ENCODE results near the gene HES7. TPM values are rescaled to one million over a fixed set of nuclear protein-coding genes. Genes with fewer than 3 reads are reported as not detected.

Gene HES7
- total RNA-seq, 2 experiments from 2014 or later, result 4.0 to 4.9 TPM

DNA sequence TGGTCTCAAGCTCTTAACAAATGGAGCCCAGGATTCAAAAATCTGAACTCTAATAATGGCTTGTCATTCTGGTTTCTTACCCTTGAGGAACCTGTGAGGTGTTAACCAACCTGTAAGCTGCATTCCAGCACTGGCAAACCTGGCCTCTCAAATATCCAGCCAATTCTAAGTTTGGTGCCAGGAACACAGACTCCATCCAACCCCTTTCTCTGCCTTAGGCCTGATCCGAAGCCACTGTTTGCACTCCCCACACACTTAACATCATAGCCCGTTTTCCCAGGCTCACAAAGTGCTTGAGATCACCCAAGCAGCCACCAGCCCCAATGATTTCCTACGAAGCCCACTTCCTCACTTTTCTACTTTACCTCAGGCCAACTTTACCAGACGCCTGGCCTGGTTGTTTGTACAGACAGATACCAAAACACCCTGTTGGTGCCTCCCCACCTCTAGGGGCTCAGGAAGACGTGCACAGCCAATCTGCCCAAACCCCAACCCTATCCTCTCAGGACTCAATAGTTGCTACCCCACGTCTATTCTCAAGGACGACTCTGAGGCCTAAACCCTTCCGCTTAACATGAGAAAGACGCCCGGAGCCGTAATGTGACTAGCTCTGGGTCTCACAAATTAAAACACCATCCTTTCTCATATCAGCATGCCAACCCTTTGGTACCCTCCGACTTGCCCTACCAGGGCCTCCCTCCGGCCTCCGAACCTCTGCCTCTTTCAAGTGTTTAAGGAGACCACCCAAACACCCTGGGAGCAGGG, 31.5 kb upstream of the HES7 start:
- intact Hi-C loops (cut with micrococcal nuclease), result no loop called here
- no peak overlapping the region for H3K4me3 Mint-ChIP-seq
- TF ChIP-seq, protein P1, sequence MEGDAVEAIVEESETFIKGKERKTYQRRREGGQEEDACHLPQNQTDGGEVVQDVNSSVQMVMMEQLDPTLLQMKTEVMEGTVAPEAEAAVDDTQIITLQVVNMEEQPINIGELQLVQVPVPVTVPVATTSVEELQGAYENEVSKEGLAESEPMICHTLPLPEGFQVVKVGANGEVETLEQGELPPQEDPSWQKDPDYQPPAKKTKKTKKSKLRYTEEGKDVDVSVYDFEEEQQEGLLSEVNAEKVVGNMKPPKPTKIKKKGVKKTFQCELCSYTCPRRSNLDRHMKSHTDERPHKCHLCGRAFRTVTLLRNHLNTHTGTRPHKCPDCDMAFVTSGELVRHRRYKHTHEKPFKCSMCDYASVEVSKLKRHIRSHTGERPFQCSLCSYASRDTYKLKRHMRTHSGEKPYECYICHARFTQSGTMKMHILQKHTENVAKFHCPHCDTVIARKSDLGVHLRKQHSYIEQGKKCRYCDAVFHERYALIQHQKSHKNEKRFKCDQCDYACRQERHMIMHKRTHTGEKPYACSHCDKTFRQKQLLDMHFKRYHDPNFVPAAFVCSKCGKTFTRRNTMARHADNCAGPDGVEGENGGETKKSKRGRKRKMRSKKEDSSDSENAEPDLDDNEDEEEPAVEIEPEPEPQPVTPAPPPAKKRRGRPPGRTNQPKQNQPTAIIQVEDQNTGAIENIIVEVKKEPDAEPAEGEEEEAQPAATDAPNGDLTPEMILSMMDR (IDR thresholded peaks at IDR 0.05), result no peak
- H3K27me3 Mint-ChIP-seq, result no peaks in the 10 kb centered on the region
- POLR2A ChIA-PET, result interaction anchor here (0.6 to 22.8 kb wide), 15 partner anchors 9 to 222 kb away, joined by 3 to 476 read pairs (median 7); partner anchors contain the start of genes ALOXE3, CTC1, HES7 and PFAS
- peaks cover 24% of the 10 kb centered on the region for H3K36me3 Mint-ChIP-seq (ENCODE audit: low read depth)
- H3K27ac Mint-ChIP-seq, result no peak overlapping the region
- no peak for ATAC-seq
- DNase-seq, result peak; percentile 45
- H3K9me3 Mint-ChIP-seq, result no peaks in the 10 kb centered on the region
- CTCF ChIA-PET, result interaction anchor here (1.1 to 5.2 kb wide), 7 partner anchors 16 to 92 kb away, joined by 3 to 27 read pairs (median 6); partner anchors contain the start of genes ALOXE3, CTC1 and HES7
- peaks cover 55% of the 10 kb centered on the region for H3K4me1 Mint-ChIP-seq (ENCODE audit: low read depth)

DNA sequence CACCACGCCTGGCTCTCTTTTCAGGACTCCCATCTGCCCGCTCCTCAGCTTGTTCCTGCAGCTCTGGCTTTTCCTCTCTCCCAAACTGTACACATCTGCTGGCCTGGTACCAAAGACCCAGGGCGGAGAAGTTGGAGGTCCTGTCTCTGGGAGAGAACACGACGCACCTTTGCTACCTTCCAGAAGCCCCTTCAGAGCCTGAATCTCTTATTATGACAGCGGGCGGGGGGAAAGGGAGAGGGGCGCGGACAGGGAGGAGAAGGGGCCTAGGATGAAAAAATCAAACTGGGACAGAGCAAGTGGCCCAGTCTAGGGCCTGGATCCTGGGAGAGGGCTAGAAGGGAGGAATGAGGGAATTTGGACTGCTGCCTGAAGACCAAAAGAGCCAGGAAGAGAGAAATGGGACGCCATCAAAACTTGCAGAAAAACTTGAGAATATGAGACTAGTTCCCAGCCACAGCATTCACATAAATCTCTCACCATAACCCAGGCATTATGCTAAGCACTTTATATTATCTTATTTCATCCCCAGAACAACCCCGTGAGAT, 30.8 kb upstream of the HES7 start:
- intact Hi-C loops (cut with micrococcal nuclease), result no loop called here
- CTCF ChIA-PET, result interaction anchor here (1.0 to 5.2 kb wide), 3 partner anchors 15 to 44 kb away, joined by 3 to 27 read pairs (median 14); partner anchors contain the start of gene ALOXE3
- Mint-ChIP-seq H3K27ac (no peak overlapping the region), H3K4me1 (ENCODE audit: low read depth) (peaks cover 51% of the 10 kb centered on the region), H3K4me3 (no peak overlapping the region), H3K36me3 (ENCODE audit: low read depth) (peaks cover 23% of the 10 kb centered on the region), H3K9me3 (no peaks in the 10 kb centered on the region), H3K27me3 (no peaks in the 10 kb centered on the region)
- no peak for DNase-seq
- TF ChIP-seq, protein P1 (IDR thresholded peaks at IDR 0.05), result no peak
- POLR2A ChIA-PET, result interaction anchor here (0.6 to 22.8 kb wide), 11 partner anchors 9 to 223 kb away, joined by 3 to 476 read pairs (median 4); partner anchors contain the start of genes CTC1 and HES7
- no peak for ATAC-seq

DNA sequence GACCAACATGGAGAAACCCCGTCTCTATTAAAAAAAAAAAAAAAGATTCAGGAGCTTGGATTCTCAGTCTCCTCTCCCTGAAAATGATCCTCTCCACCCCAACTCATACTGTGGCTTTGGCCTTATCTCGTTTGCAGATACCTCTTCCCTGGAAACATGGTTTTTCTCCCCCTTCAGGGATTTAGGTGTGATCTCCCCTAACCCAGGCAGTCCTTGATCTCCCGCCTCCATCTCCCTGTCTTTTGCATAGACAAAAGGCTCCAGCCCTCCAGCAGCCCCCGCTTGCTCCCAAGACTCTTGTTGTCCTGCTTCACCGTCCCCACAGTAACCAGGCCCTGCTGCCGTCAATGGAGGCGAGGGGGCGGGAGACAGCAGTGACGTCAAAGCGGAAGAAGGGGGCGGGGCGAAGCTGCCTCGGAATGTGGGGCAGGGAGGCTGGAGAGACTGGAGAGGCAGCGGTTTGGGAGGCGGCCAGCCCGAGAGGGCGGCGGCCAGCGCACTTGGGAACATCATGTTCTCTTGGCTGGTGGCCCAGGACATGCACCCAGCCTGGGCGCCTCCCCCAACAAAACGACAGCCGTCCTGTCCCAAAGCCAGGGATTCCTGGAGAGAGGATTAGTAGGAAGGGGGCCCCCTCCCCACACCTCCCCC, 30.2 kb upstream of the HES7 start:
- DNase-seq (peak; percentile 92), ATAC-seq (peak; percentile 7)
- Mint-ChIP-seq H3K27me3 (no peaks in the 10 kb centered on the region), H3K27ac (no peak overlapping the region), H3K4me1 (ENCODE audit: low read depth) (peaks cover 45% of the 10 kb centered on the region), H3K36me3 (ENCODE audit: low read depth) (peaks cover 28% of the 10 kb centered on the region), H3K9me3 (no peaks in the 10 kb centered on the region), H3K4me3 (no peak overlapping the region)
- POLR2A ChIA-PET, result interaction anchor here (0.8 to 22.8 kb wide), 11 partner anchors 8 to 94 kb away, joined by 3 to 476 read pairs (median 8); partner anchors contain the start of genes CTC1, HES7 and VAMP2
- intact Hi-C loops (cut with micrococcal nuclease), result loop anchor here (2.0 kb wide), 1 partner anchor 29 kb away; the partner anchor contains the start of gene HES7
- CTCF ChIA-PET, result interaction anchor here (1.0 to 5.2 kb wide), 3 partner anchors 15 to 44 kb away, joined by 3 to 27 read pairs (median 14); partner anchors contain the start of gene ALOXE3
- TF ChIP-seq, protein P1 (IDR thresholded peaks at IDR 0.05), result no peak

DNA sequence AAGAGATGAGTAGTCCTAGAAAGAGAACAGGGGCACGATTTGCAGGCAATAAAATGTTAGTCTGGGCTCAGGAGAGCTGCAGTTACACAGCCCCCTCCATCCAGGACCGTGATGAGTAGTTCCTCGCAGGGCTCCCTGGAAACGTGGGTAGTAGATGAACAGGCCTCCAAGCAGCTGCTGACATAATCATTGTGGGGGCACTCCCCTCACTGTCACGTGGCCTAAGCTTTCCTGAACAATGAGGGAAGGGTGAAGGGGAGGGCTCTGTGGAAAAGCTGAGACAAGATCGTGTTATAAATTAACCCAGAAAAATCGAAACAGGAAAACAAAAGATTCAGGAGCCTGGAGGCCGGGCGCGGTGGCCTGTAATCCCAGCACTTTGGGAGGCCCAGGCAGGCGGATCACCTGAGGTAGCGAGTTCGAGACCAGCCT, 29.6 kb upstream of the HES7 start:
- CTCF ChIA-PET, result interaction anchor here (1.0 to 5.2 kb wide), 3 partner anchors 14 to 43 kb away, joined by 3 to 27 read pairs (median 14); partner anchors contain the start of gene ALOXE3
- no peaks in the 10 kb centered on the region for H3K27me3 Mint-ChIP-seq
- ATAC-seq (peak; percentile 7), DNase-seq (peak; percentile 84)
- intact Hi-C loops (cut with micrococcal nuclease), result loop anchor here (2.0 kb wide), 1 partner anchor 29 kb away; the partner anchor contains the start of gene HES7
- H3K9me3 Mint-ChIP-seq, result no peaks in the 10 kb centered on the region
- peaks cover 27% of the 10 kb centered on the region for H3K36me3 Mint-ChIP-seq (ENCODE audit: low read depth)
- no peak overlapping the region for H3K4me3 Mint-ChIP-seq
- no peak overlapping the region for H3K27ac Mint-ChIP-seq
- POLR2A ChIA-PET, result interaction anchor here (0.9 to 22.8 kb wide), 10 partner anchors 8 to 94 kb away, joined by 3 to 476 read pairs (median 8); partner anchors contain the start of genes CTC1, HES7 and VAMP2
- peaks cover 41% of the 10 kb centered on the region for H3K4me1 Mint-ChIP-seq (ENCODE audit: low read depth)
- TF ChIP-seq, protein P1 (IDR thresholded peaks at IDR 0.05), result no peak

Measured in activated CD8-positive, alpha-beta T cell treated with anti-CD3 and anti-CD28 coated beads for 36 hours (primary cell).